ENCODE results near the gene TRIM34. TPM values are rescaled to one million over a fixed set of nuclear protein-coding genes. Genes with fewer than 3 reads are reported as not detected.
"Not testable (repeated sequence)": the region's sequence is repeated elsewhere in the genome, so short reads cannot be mapped to it uniquely, and the experiment has no call there.

Gene TRIM34
- total RNA-seq, 1 donor from 2014 or later, result 1.7 TPM

GRCh38 chr11:5639953-5640352, 15.2 kb downstream of the TRIM34 start:
- Histone ChIP-seq H3K27ac (replicated peaks) (no peak overlapping the region), H3K27me3 (ENCODE audit: low read depth) (no peaks in the 10 kb centered on the region), H3K36me3 (peaks cover 51% of the 10 kb centered on the region), H3K4me3 (no peak overlapping the region), H3K9me3 (replicated peaks) (no peaks in the 10 kb centered on the region), H3K4me1 (no peaks in the 10 kb centered on the region)
- intact Hi-C loops (cut with micrococcal nuclease), result no loop called here
- DNase-seq, result no peak
- TF ChIP-seq, protein P1, sequence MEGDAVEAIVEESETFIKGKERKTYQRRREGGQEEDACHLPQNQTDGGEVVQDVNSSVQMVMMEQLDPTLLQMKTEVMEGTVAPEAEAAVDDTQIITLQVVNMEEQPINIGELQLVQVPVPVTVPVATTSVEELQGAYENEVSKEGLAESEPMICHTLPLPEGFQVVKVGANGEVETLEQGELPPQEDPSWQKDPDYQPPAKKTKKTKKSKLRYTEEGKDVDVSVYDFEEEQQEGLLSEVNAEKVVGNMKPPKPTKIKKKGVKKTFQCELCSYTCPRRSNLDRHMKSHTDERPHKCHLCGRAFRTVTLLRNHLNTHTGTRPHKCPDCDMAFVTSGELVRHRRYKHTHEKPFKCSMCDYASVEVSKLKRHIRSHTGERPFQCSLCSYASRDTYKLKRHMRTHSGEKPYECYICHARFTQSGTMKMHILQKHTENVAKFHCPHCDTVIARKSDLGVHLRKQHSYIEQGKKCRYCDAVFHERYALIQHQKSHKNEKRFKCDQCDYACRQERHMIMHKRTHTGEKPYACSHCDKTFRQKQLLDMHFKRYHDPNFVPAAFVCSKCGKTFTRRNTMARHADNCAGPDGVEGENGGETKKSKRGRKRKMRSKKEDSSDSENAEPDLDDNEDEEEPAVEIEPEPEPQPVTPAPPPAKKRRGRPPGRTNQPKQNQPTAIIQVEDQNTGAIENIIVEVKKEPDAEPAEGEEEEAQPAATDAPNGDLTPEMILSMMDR (IDR thresholded peaks at IDR 0.05; ENCODE audit: borderline replicate concordance), result no peak

GRCh38 chr11:5643585-5643984, 18.8 kb downstream of the TRIM34 start:
- Histone ChIP-seq H3K4me3 (no peak overlapping the region), H3K4me1 (no peaks in the 10 kb centered on the region), H3K27me3 (ENCODE audit: low read depth) (no peaks in the 10 kb centered on the region), H3K27ac (replicated peaks) (no peak overlapping the region), H3K9me3 (replicated peaks) (no peaks in the 10 kb centered on the region), H3K36me3 (peaks cover 37% of the 10 kb centered on the region)
- intact Hi-C loops (cut with micrococcal nuclease), result no loop called here
- TF ChIP-seq, protein P1 (IDR thresholded peaks at IDR 0.05; ENCODE audit: borderline replicate concordance), result no peak
- DNase-seq, result no peak

DNA sequence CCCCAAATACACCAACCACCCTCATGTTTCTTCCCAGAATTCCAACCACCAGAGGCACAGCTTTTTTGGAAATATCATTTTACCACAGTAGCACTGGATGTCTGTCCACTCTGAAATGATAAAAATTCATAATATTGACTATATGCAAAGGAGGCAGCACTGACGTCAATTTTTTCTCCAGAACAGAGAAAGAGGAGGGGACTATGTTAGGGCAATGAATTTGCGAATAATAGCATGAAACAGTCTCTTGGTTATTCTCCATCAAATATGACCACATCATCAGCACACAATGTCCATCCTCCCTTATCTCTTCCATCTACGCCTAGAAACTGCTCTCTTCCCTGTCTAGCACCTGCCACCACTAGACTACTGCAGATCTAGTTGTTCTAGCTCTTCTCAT, 21.3 kb downstream of the TRIM34 start:
- TF ChIP-seq, protein P1 (IDR thresholded peaks at IDR 0.05; ENCODE audit: borderline replicate concordance), result no peak
- H3K4me1 ChIP-seq, result no peaks in the 10 kb centered on the region
- no peaks in the 10 kb centered on the region for H3K9me3 ChIP-seq (replicated peaks)
- H3K27me3 ChIP-seq (ENCODE audit: low read depth), result no peaks in the 10 kb centered on the region
- H3K36me3 ChIP-seq, result peaks cover 30% of the 10 kb centered on the region
- H3K4me3 ChIP-seq, result no peak overlapping the region
- no peak overlapping the region for H3K27ac ChIP-seq (replicated peaks)
- DNase-seq, result no peak
- intact Hi-C loops (cut with micrococcal nuclease), result no loop called here

GRCh38 chr11:5655474-5655873, 30.7 kb downstream of the TRIM34 start:
- intact Hi-C loops (cut with micrococcal nuclease), result no loop called here
- H3K36me3 ChIP-seq, result no peaks in the 10 kb centered on the region
- no peak overlapping the region for H3K4me3 ChIP-seq
- no peaks in the 10 kb centered on the region for H3K4me1 ChIP-seq
- no peaks in the 10 kb centered on the region for H3K27me3 ChIP-seq (ENCODE audit: low read depth)
- TF ChIP-seq, protein P1 (IDR thresholded peaks at IDR 0.05; ENCODE audit: borderline replicate concordance), result no peak
- DNase-seq, result no peak
- peaks cover 10% of the 10 kb centered on the region for H3K9me3 ChIP-seq (replicated peaks)
- no peak overlapping the region for H3K27ac ChIP-seq (replicated peaks)

- H3K4me1 ChIP-seq; intact Hi-C loops (cut with micrococcal nuclease); H3K4me3 ChIP-seq; H3K27me3 ChIP-seq (ENCODE audit: low read depth); H3K27ac ChIP-seq (replicated peaks); H3K9me3 ChIP-seq (replicated peaks); H3K36me3 ChIP-seq; DNase-seq: not testable (repeated sequence)
Observed at GRCh38 chr11:5656956-5657355, 32.2 kb downstream of the TRIM34 start.

- TF ChIP-seq, protein P1 (IDR thresholded peaks at IDR 0.05; ENCODE audit: borderline replicate concordance), result no peak
- H3K27ac ChIP-seq (replicated peaks), result no peak overlapping the region
- no peaks in the 10 kb centered on the region for H3K4me1 ChIP-seq
- H3K9me3 ChIP-seq (replicated peaks), result peaks cover 3% of the 10 kb centered on the region
- intact Hi-C loops (cut with micrococcal nuclease), result no loop called here
- no peak overlapping the region for H3K4me3 ChIP-seq
- no peaks in the 10 kb centered on the region for H3K36me3 ChIP-seq
- no peak for DNase-seq
- H3K27me3 ChIP-seq (ENCODE audit: low read depth), result no peaks in the 10 kb centered on the region
Observed at GRCh38 chr11:5658318-5658717, 33.5 kb downstream of the TRIM34 start.

All from left ventricle myocardium inferior (tissue), 1 donor.